OCI-LY7 (cell line): ENCODE data around the gene MAP4K1. TPM values are rescaled to one million over a fixed set of nuclear protein-coding genes. Genes with fewer than 3 reads are reported as not detected.

ENCODE experiments used
- BruUV-seq: library from RNA; stranded (reverse); fragments of 400-500 nt; replicated peaks from 2 replicates; lab custom pipeline; 2021; lab: Mats Ljungman, UMichigan
- CTCF ChIA-PET: fragments of 300-600 bp; sonication (Branson Sonifier 250); formaldehyde crosslinking; loops from one replicate; lab custom pipeline; 2022; ENCODE audit warnings: antibody characterized with exemption; ENCODE audit not compliant: unreplicated experiment; lab: Charles Lee
- POLR2A ChIA-PET: fragments of 300-600 bp; sonication (Branson Sonifier 250); formaldehyde crosslinking; loops from one replicate; lab custom pipeline; 2022; ENCODE audit warnings: antibody characterized with exemption; lab: Charles Lee
- DNase-seq: peaks from one replicate; pipeline ENCODE4 v3.0.0-alpha.2; 2015; ENCODE audit warnings: low spot score
- H2AFZ ChIP-seq: fragments of 200-600 bp; sonication (generic), shearing (Covaris generic); 2 replicates; pipeline ENCODE4 v1.6.1; 2014; ENCODE audit warnings: mild to moderate bottlenecking, antibody characterized with exemption, low read length, moderate library complexity
- H3K27ac ChIP-seq: fragments of 200-600 bp; sonication (generic); 2 replicates; pipeline ENCODE4 v1.5.1; 2014; ENCODE audit warnings: mixed run types, low read depth, mild to moderate bottlenecking, moderate library complexity, low read length, inconsistent platforms; ENCODE audit not compliant: poor library complexity, severe bottlenecking
- H3K36me3 ChIP-seq: fragments of 200-600 bp; sonication (generic); 2 replicates; pipeline ENCODE4 v1.6.1; 2014; ENCODE audit warnings: mild to moderate bottlenecking, antibody characterized with exemption, low read length, moderate library complexity, mixed read lengths; ENCODE audit not compliant: insufficient read depth
- H3K4me1 ChIP-seq: fragments of 200-600 bp; sonication (generic); 2 replicates; pipeline ENCODE4 v1.5.1; 2014; ENCODE audit warnings: mild to moderate bottlenecking, low read length; ENCODE audit not compliant: insufficient read depth, poor library complexity, severe bottlenecking
- H3K4me2 ChIP-seq: fragments of 200-600 bp; sonication (generic); 2 replicates; pipeline ENCODE4 v1.6.1; 2014; ENCODE audit warnings: mild to moderate bottlenecking, low read length
- H3K4me3 ChIP-seq: fragments of 200-600 bp; sonication (generic); 2 replicates; pipeline ENCODE4 v1.5.1; 2014; ENCODE audit warnings: mild to moderate bottlenecking, low read depth, low read length; ENCODE audit not compliant: poor library complexity, severe bottlenecking
- H3K79me2 ChIP-seq: fragments of 200-600 bp; sonication (generic); 2 replicates; pipeline ENCODE4 v1.6.1; 2016; ENCODE audit warnings: low read depth, mild to moderate bottlenecking, low read length, moderate library complexity, mixed read lengths; ENCODE audit not compliant: insufficient read depth
- H3K9me2 ChIP-seq: fragments of 200-600 bp; sonication (generic); 2 replicates; pipeline ENCODE4 v1.6.1; 2016; ENCODE audit warnings: mild to moderate bottlenecking, low read length, mixed read lengths; ENCODE audit not compliant: insufficient read depth
- H3K9me3 ChIP-seq: fragments of 200-600 bp; sonication (generic); 2 replicates; pipeline ENCODE4 v1.6.1; 2014; ENCODE audit warnings: mild to moderate bottlenecking, mixed run types, low read length, mixed read lengths
- H4K20me1 ChIP-seq: fragments of 200-600 bp; sonication (generic); 2 replicates; pipeline ENCODE4 v1.6.1; 2014; ENCODE audit warnings: mild to moderate bottlenecking, antibody characterized with exemption, low read length, moderate library complexity, mixed read lengths; ENCODE audit not compliant: insufficient read depth
- CTCF ChIP-seq: fragments of 200-600 bp; sonication (generic); conservative IDR thresholded peaks from 2 replicates; pipeline ENCODE4 v1.5.1; 2014; ENCODE audit warnings: mild to moderate bottlenecking, antibody characterized with exemption, low read length, moderate library complexity, mixed read lengths
- EZH2phosphoT487 ChIP-seq: fragments of 200-600 bp; sonication (generic); IDR thresholded peaks from 2 replicates; pipeline ENCODE4 v1.6.1; 2018; ENCODE audit warnings: low read depth, borderline replicate concordance, mild to moderate bottlenecking, mixed run types, antibody characterized with exemption, low read length, moderate library complexity, mixed read lengths
- intact Hi-C: fragments of 100-400 bp; cut with micrococcal nuclease; formaldehyde crosslinking; loops from one replicate; pipeline ENCODE4 v1.10.0; 2022; ENCODE audit not compliant: unreplicated experiment
- total RNA-seq, 2 experiments: library from RNA; depleted of rRNA in 1 of 2; stranded (reverse); fragments of >200 nt in 1 of 2; shearing (Covaris generic) in 1 of 2; gene quantifications; 2 replicates each; pipeline ENCODE4 v1.2.3, GENCODE V29; 2014 to 2022

MAP4K1 gene
- total RNA-seq, 2 experiments from 2014 or later = 102 to 331 TPM

GRCh38 chr19:38538793-38539528, 78.8 kb downstream of the MAP4K1 start:
- no peak for TF ChIP-seq CTCF
- no peak for TF ChIP-seq EZH2phosphoT487
- Histone ChIP-seq H3K9me3 (no peaks in the 10 kb centered on the region), H3K4me3 (no peak overlapping the region), H3K4me1 (peaks cover 16% of the 10 kb centered on the region), H3K9me2 (no peaks in the 10 kb centered on the region), H3K79me2 (no peaks in the 10 kb centered on the region), H3K36me3 (no peaks in the 10 kb centered on the region), H2AFZ (peak overlapping the region; percentile 97), H3K27ac (no peak overlapping the region), H4K20me1 (no peaks in the 10 kb centered on the region), H3K4me2 (peak overlapping the region; percentile 57)
- intact Hi-C loops = no loop called here
- no TSS peak for BruUV-seq
- DNase-seq = peak; percentile 33
- ChIA-PET POLR2A (interaction anchor here (0.6 to 0.7 kb wide), 3 partner anchors 47 to 339 kb away, joined by 3 to 6 read pairs (median 3); partner anchors contain the start of gene RINL), CTCF (no interaction called here)

DNA sequence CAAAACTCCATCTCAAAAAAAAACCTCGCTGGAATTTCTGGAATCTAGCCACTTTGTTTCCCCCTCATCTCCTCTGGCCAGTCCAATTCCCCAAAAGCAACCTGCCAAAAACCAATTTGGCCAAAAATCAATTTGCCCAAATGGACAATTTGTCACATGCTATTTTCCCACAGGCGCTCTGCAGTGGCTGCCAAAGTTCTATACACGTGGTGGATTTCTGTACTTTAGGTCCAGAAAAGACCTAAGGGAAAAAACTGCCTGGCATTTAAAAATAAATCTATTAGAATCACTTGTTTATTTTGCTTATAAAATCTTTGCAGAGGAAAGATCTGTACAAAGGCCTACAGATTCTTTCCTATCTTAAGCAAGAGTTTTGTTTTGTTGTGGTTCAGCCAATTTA, 79.4 kb downstream of the MAP4K1 start:
- Histone ChIP-seq H3K36me3 (no peaks in the 10 kb centered on the region), H2AFZ (peak overlapping the region; percentile 97), H3K4me2 (peak overlapping the region; percentile 57), H3K9me3 (no peaks in the 10 kb centered on the region), H3K4me1 (peaks cover 15% of the 10 kb centered on the region), H3K4me3 (no peak overlapping the region), H3K27ac (no peak overlapping the region), H3K79me2 (no peaks in the 10 kb centered on the region), H3K9me2 (no peaks in the 10 kb centered on the region), H4K20me1 (no peaks in the 10 kb centered on the region)
- BruUV-seq = no TSS peak
- ChIA-PET CTCF (no interaction called here), POLR2A (interaction anchor here (0.7 kb wide), 2 partner anchors 48 to 339 kb away, joined by 3 to 6 read pairs; partner anchors contain the start of gene RINL)
- TF ChIP-seq EZH2phosphoT487 (no peak), CTCF (no peak)
- intact Hi-C loops = no loop called here
- DNase-seq = no peak

Other genes starting within 250 kb of the MAP4K1 start
- gene PSMD8, start 243.4 kb downstream of the MAP4K1 start, total RNA-seq (2014; rRNA removed; shearing (Covaris generic)) = 224 and 238 TPM in 2 replicates
- gene PSMD8, start 243.4 kb downstream of the MAP4K1 start, total RNA-seq (2022) = 158 and 169 TPM in 2 replicates
- not detected in 2 replicates for gene GGN, start 229.9 kb downstream of the MAP4K1 start, total RNA-seq (2014; rRNA removed; shearing (Covaris generic))
- gene GGN, start 229.9 kb downstream of the MAP4K1 start, total RNA-seq (2022) = 0.74 TPM in 1 of 2 replicates, not detected in the other
- gene SPRED3, start 229.3 kb downstream of the MAP4K1 start, total RNA-seq (2014; rRNA removed; shearing (Covaris generic)) = 0.09 and 1.0 TPM in 2 replicates
- gene SPRED3, start 229.3 kb downstream of the MAP4K1 start, total RNA-seq (2022) = 2.1 and 3.0 TPM in 2 replicates
- 21.9 and 32.8 TPM in 2 replicates for gene FAM98C, start 214.9 kb downstream of the MAP4K1 start, total RNA-seq (2014; rRNA removed; shearing (Covaris generic))
- 30.4 and 31.1 TPM in 2 replicates for gene FAM98C, start 214.9 kb downstream of the MAP4K1 start, total RNA-seq (2022)
- gene RASGRP4, start 191.7 kb downstream of the MAP4K1 start, total RNA-seq (2014; rRNA removed; shearing (Covaris generic)) = not detected in 2 replicates
- gene RASGRP4, start 191.7 kb downstream of the MAP4K1 start, total RNA-seq (2022) = not detected in 2 replicates
- gene RYR1, start 184.3 kb downstream of the MAP4K1 start, total RNA-seq (2014; rRNA removed; shearing (Covaris generic)) = 0.15 and 0.54 TPM in 2 replicates
- gene RYR1, start 184.3 kb downstream of the MAP4K1 start, total RNA-seq (2022) = 0.61 and 1.4 TPM in 2 replicates
- 321 and 325 TPM in 2 replicates for gene EIF3K, start 1.2 kb upstream of the MAP4K1 start, total RNA-seq (2014; rRNA removed; shearing (Covaris generic))
- 353 and 364 TPM in 2 replicates for gene EIF3K, start 1.2 kb upstream of the MAP4K1 start, total RNA-seq (2022)
- 86.8 and 96.9 TPM in 2 replicates for gene ACTN4, start 29.7 kb upstream of the MAP4K1 start, total RNA-seq (2014; rRNA removed; shearing (Covaris generic))
- 147 and 178 TPM in 2 replicates for gene ACTN4, start 29.7 kb upstream of the MAP4K1 start, total RNA-seq (2022)
- gene CAPN12, start 126.5 kb upstream of the MAP4K1 start, total RNA-seq (2014; rRNA removed; shearing (Covaris generic)) = 1.2 and 2.9 TPM in 2 replicates
- gene CAPN12, start 126.5 kb upstream of the MAP4K1 start, total RNA-seq (2022) = 2.6 and 3.7 TPM in 2 replicates
- not detected in 2 replicates for gene LGALS7, start 155.6 kb upstream of the MAP4K1 start, total RNA-seq (2014; rRNA removed; shearing (Covaris generic))
- not detected in 2 replicates for gene LGALS7, start 155.6 kb upstream of the MAP4K1 start, total RNA-seq (2022)
- not detected in 2 replicates for gene LGALS7B, start 171.2 kb upstream of the MAP4K1 start, total RNA-seq (2014; rRNA removed; shearing (Covaris generic))
- not detected in 2 replicates for gene LGALS7B, start 171.2 kb upstream of the MAP4K1 start, total RNA-seq (2022)
- gene LGALS4, start 195.0 kb upstream of the MAP4K1 start, total RNA-seq (2014; rRNA removed; shearing (Covaris generic)) = 0.70 and 1.0 TPM in 2 replicates
- 1.1 and 1.3 TPM in 2 replicates for gene LGALS4, start 195.0 kb upstream of the MAP4K1 start, total RNA-seq (2022)
- 68.8 and 70.9 TPM in 2 replicates for gene ECH1, start 213.8 kb upstream of the MAP4K1 start, total RNA-seq (2014; rRNA removed; shearing (Covaris generic))
- gene ECH1, start 213.8 kb upstream of the MAP4K1 start, total RNA-seq (2022) = 124 and 134 TPM in 2 replicates
- 236 and 263 TPM in 2 replicates for gene HNRNPL, start 232.0 kb upstream of the MAP4K1 start, total RNA-seq (2014; rRNA removed; shearing (Covaris generic))
- 655 and 706 TPM in 2 replicates for gene HNRNPL, start 232.0 kb upstream of the MAP4K1 start, total RNA-seq (2022)